Measurements from ENCODE around the gene VIPR1. TPM values are rescaled to one million over a fixed set of nuclear protein-coding genes. Genes with fewer than 3 reads are reported as not detected.
"Not testable (repeated sequence)": the region's sequence is repeated elsewhere in the genome, so short reads cannot be mapped to it uniquely, and the experiment has no call there.

The VIPR1 gene
- total and polyA plus RNA-seq, 2 donors (not counting 1 experiment from before 2014, with no cell fraction given) = 0.79 to 5.8 TPM

DNA sequence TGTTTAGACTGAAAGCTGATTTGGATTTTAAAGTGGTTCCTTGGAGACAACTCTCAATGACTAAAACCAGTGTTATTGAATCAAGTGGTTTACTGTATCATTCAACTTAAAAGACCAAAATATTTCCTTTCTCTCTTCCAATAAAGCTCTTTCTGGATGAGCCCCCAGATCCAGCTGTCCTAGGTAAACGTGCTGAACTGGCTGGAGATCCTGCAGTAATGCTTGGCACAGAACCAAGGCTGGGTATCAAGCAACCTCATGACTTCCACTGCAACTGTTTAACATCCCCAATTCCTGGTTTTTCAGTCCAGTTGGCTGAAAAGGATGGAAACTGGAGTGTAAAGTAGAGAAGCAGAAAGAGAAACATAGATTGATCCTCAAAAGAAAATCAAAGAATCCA lies 50.4 kb downstream of the VIPR1 start:
- no peaks in the 10 kb centered on the region for H3K27me3 Mint-ChIP-seq
- Histone ChIP-seq H2AFZ (ENCODE audit: insufficient read depth, low read depth, low read length, poor library complexity, severe bottlenecking) (no peak overlapping the region), H3K27ac (ENCODE audit: low read length in 2 of 2) (no peak overlapping the region), H3K4me1 (ENCODE audit: control insufficient read depth in 2 of 2, insufficient read depth in 2 of 2, low read length in 2 of 2) (no peaks in the 10 kb centered on the region), H4K20me1 (ENCODE audit: control insufficient read depth, insufficient read depth, low read length, poor library complexity, severe bottlenecking) (no peaks in the 10 kb centered on the region), H3K4me2 (replicated peaks; ENCODE audit: low read depth, low read length, poor library complexity, severe bottlenecking) (no peak overlapping the region), H3K9me3 (ENCODE audit: control extremely low read depth in 1 of 3, control insufficient read depth in 2 of 3, insufficient read depth in 1 of 3, low read length in 2 of 3) (no peaks in the 10 kb centered on the region), H3K4me3 (ENCODE audit: control extremely low read depth in 1 of 5, extremely low read depth in 1 of 5, insufficient read depth in 1 of 5, low read depth in 2 of 5, low read length in 4 of 5) (no peak overlapping the region), H3K27me3 (replicated peaks in 1 of 4; ENCODE audit: control extremely low read depth in 1 of 4, control insufficient read depth in 3 of 4, insufficient read depth in 4 of 4, low read length in 3 of 4) (no peaks in the 10 kb centered on the region), H3K79me2 (ENCODE audit: control insufficient read depth, insufficient read depth, low read length) (no peaks in the 10 kb centered on the region), H3K36me3 (replicated peaks in 1 of 2; ENCODE audit: control extremely low read depth in 1 of 2, control insufficient read depth in 1 of 2, extremely low read depth in 1 of 2, insufficient read depth in 2 of 2, low read length in 1 of 2) (peaks cover 0 to 55% of the 10 kb centered on the region in 2 experiments), H3K9ac (ENCODE audit: low read length) (no peak overlapping the region)
- CTCF ChIA-PET = interaction anchor here (1.1 to 9.0 kb wide), 4 partner anchors 9 to 20 kb away, joined by 3 to 71 read pairs (median 4); no protein-coding TSS in a partner anchor
- ATAC-seq (ENCODE audit: low read depth) = no peak
- 90% methylated on average over 1 of the region's 1 CpG for WGBS (ENCODE audit: insufficient coverage)
- no peaks in the 10 kb centered on the region for H3K9me3 Mint-ChIP-seq (ENCODE audit: insufficient read depth)
- TF ChIP-seq EZH2 (IDR thresholded peaks at IDR 0.05; ENCODE audit: borderline replicate concordance, insufficient read depth, low read depth, low read length, poor library complexity, severe bottlenecking) = no peak
- TF ChIP-seq, protein P1, sequence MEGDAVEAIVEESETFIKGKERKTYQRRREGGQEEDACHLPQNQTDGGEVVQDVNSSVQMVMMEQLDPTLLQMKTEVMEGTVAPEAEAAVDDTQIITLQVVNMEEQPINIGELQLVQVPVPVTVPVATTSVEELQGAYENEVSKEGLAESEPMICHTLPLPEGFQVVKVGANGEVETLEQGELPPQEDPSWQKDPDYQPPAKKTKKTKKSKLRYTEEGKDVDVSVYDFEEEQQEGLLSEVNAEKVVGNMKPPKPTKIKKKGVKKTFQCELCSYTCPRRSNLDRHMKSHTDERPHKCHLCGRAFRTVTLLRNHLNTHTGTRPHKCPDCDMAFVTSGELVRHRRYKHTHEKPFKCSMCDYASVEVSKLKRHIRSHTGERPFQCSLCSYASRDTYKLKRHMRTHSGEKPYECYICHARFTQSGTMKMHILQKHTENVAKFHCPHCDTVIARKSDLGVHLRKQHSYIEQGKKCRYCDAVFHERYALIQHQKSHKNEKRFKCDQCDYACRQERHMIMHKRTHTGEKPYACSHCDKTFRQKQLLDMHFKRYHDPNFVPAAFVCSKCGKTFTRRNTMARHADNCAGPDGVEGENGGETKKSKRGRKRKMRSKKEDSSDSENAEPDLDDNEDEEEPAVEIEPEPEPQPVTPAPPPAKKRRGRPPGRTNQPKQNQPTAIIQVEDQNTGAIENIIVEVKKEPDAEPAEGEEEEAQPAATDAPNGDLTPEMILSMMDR (IDR thresholded peaks at IDR 0.05) = no peak
- no peak overlapping the region for H3K27ac Mint-ChIP-seq
- no peaks in the 10 kb centered on the region for H3K4me1 Mint-ChIP-seq
- POLR2A ChIA-PET = no interaction called here
- H3K4me3 Mint-ChIP-seq = no peak overlapping the region
- no peak for DNase-seq
- intact Hi-C loops (cut with micrococcal nuclease) = no loop called here

DNA sequence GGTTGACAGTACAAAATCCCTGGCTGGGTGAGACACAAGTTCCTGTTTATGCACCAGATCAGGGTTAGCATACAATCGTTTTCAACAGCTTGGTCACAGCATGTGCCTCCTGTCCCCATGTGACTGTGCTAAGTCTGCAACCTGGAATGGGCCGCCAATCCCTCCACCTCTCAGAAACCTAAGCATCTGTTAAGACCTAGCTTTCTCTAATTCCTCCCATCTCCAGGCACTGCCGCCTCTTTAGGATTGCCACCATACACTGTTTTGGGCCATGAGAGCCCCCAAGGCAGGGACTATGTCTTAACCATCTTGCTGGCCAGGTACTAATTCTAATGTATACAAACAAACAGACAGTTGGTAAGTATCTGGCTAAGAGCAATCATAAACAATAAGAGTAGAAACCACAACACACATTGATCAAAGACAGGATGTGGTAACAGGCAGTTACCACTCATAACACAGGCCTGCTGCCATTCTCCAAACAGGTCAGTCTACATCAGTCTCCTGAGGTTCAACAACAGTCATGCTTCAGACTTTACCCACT lies 53.7 kb downstream of the VIPR1 start:
- CTCF ChIA-PET = no interaction called here
- DNase-seq = no peak
- Histone ChIP-seq H3K9ac (ENCODE audit: low read length) (no peak overlapping the region), H3K4me1 (ENCODE audit: control insufficient read depth in 2 of 2, insufficient read depth in 2 of 2, low read length in 2 of 2) (no peaks in the 10 kb centered on the region), H3K4me2 (replicated peaks; ENCODE audit: low read depth, low read length, poor library complexity, severe bottlenecking) (no peak overlapping the region), H3K27ac (ENCODE audit: low read length in 2 of 2) (no peak overlapping the region), H3K27me3 (replicated peaks in 1 of 4; ENCODE audit: control extremely low read depth in 1 of 4, control insufficient read depth in 3 of 4, insufficient read depth in 4 of 4, low read length in 3 of 4) (no peaks in the 10 kb centered on the region), H3K9me3 (ENCODE audit: control extremely low read depth in 1 of 3, control insufficient read depth in 2 of 3, insufficient read depth in 1 of 3, low read length in 2 of 3) (no peaks in the 10 kb centered on the region), H3K36me3 (replicated peaks in 1 of 2; ENCODE audit: control extremely low read depth in 1 of 2, control insufficient read depth in 1 of 2, extremely low read depth in 1 of 2, insufficient read depth in 2 of 2, low read length in 1 of 2) (peaks cover 2 to 74% of the 10 kb centered on the region in 2 experiments), H3K79me2 (ENCODE audit: control insufficient read depth, insufficient read depth, low read length) (no peaks in the 10 kb centered on the region), H3K4me3 (ENCODE audit: control extremely low read depth in 1 of 5, extremely low read depth in 1 of 5, insufficient read depth in 1 of 5, low read depth in 2 of 5, low read length in 4 of 5) (no peak overlapping the region), H2AFZ (ENCODE audit: insufficient read depth, low read depth, low read length, poor library complexity, severe bottlenecking) (no peak overlapping the region), H4K20me1 (ENCODE audit: control insufficient read depth, insufficient read depth, low read length, poor library complexity, severe bottlenecking) (no peaks in the 10 kb centered on the region)
- TF ChIP-seq EZH2 (IDR thresholded peaks at IDR 0.05; ENCODE audit: borderline replicate concordance, insufficient read depth, low read depth, low read length, poor library complexity, severe bottlenecking) = no peak
- TF ChIP-seq, protein P1 (IDR thresholded peaks at IDR 0.05) = no peak
- H3K4me3 Mint-ChIP-seq = no peak overlapping the region
- H3K27me3 Mint-ChIP-seq = no peaks in the 10 kb centered on the region
- intact Hi-C loops (cut with micrococcal nuclease) = no loop called here
- ATAC-seq (ENCODE audit: low read depth) = no peak
- POLR2A ChIA-PET = no interaction called here
- peak overlapping the region; percentile 50 for H3K27ac Mint-ChIP-seq
- no peaks in the 10 kb centered on the region for H3K9me3 Mint-ChIP-seq (ENCODE audit: insufficient read depth)
- WGBS (ENCODE audit: insufficient coverage) = 63% methylated on average over 3 of the region's 3 CpGs
- no peaks in the 10 kb centered on the region for H3K4me1 Mint-ChIP-seq

DNA sequence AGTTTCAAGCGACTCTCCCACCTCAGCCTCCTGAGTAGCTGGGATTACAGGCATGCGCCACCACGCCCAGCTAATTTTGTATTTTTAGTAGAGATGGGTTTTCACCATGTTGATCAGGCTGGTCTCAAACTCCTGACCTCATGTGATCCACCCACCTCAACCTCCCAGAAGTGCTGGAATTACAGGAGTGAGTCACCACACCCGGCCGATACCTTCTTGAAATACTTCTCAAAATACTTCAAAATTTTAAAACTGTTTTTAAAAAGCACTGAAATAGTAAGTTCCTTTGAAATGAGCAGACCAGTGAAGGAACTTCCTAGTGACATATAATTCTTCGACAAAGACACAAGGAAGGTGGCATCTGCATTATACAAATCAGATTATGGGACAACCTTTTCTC lies 54.4 kb downstream of the VIPR1 start:
- POLR2A ChIA-PET; H3K27me3 ChIP-seq (replicated peaks in 1 of 4; ENCODE audit: control extremely low read depth in 1 of 4, control insufficient read depth in 3 of 4, insufficient read depth in 4 of 4, low read length in 3 of 4); H3K27ac Mint-ChIP-seq; H3K27ac ChIP-seq (ENCODE audit: low read length in 2 of 2); H3K4me3 Mint-ChIP-seq; H3K4me3 ChIP-seq (ENCODE audit: control extremely low read depth in 1 of 5, extremely low read depth in 1 of 5, insufficient read depth in 1 of 5, low read depth in 2 of 5, low read length in 4 of 5); H3K4me2 ChIP-seq (replicated peaks; ENCODE audit: low read depth, low read length, poor library complexity, severe bottlenecking); CTCF ChIA-PET; H3K9me3 ChIP-seq (ENCODE audit: control extremely low read depth in 1 of 3, control insufficient read depth in 2 of 3, insufficient read depth in 1 of 3, low read length in 2 of 3); H3K9ac ChIP-seq (ENCODE audit: low read length); ATAC-seq (ENCODE audit: low read depth); H3K27me3 Mint-ChIP-seq; intact Hi-C loops (cut with micrococcal nuclease); H3K4me1 ChIP-seq (ENCODE audit: control insufficient read depth in 2 of 2, insufficient read depth in 2 of 2, low read length in 2 of 2); DNase-seq; H3K79me2 ChIP-seq (ENCODE audit: control insufficient read depth, insufficient read depth, low read length); H3K4me1 Mint-ChIP-seq; H3K9me3 Mint-ChIP-seq (ENCODE audit: insufficient read depth); H2AFZ ChIP-seq (ENCODE audit: insufficient read depth, low read depth, low read length, poor library complexity, severe bottlenecking); H4K20me1 ChIP-seq (ENCODE audit: control insufficient read depth, insufficient read depth, low read length, poor library complexity, severe bottlenecking): not testable (repeated sequence)
- WGBS (ENCODE audit: insufficient coverage) = 100% methylated on average over 1 of the region's 6 CpGs
- peaks cover 2 to 74% of the 10 kb centered on the region in 2 experiments for H3K36me3 ChIP-seq (replicated peaks in 1 of 2; ENCODE audit: control extremely low read depth in 1 of 2, control insufficient read depth in 1 of 2, extremely low read depth in 1 of 2, insufficient read depth in 2 of 2, low read length in 1 of 2)
